ENCODE measurements around the gene CD53. TPM values are rescaled to one million over a fixed set of nuclear protein-coding genes. Genes with fewer than 3 reads are reported as not detected.

Gene CD53
- total and polyA plus RNA-seq, 7 experiments from 2014 or later: 237 to 1,023 (median 400) TPM

DNA sequence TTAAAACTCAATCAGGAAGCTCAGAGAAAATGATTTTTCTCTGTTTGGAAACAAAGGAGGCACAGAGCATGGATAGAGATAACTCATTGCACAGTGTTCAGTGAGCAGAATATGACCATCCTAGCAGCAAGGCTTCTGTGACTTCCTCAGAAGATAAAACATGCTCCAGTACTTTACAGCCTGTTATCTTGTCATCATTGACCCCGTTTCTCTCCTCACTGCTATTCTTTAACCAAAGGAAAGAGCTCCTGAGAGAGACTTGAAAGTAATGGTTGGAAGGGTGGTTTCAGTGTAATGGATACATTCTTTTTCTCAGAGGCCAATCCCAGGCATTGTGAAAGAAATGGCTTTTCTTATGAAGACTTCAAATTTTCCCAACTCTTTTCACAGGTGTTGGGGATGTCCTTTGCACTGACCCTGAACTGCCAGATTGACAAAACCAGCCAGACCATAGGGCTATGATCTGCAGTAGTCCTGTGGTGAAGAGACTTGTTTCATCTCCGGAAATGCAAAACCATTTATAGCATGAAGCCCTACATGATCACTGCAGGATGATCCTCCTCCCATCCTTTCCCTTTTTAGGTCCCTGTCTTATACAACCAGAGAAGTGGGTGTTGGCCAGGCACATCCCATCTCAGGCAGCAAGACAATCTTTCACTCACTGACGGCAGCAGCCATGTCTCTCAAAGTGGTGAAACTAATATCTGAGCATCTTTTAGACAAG, 25.9 kb downstream of the CD53 start:
- Mint-ChIP-seq H3K4me3 (peak overlapping the region in 3 of 10 donors; percentile 11 to 24 (median 21)), H3K27me3 (no peaks in the 10 kb centered on the region), H3K27ac (peak overlapping the region; percentile 75 to 98 (median 91)), H3K9me3 (peaks cover 0 to 7% (median 1%) of the 10 kb centered on the region in 11 donors), H3K4me1 (peaks cover 36 to 75% (median 62%) of the 10 kb centered on the region in 7 donors), H3K36me3 (peaks cover 24 to 91% (median 72%) of the 10 kb centered on the region in 5 donors)
- intact Hi-C loops (cut with micrococcal nuclease): loop anchor here in 1 of 2 donors (5.0 kb wide), 1 partner anchor 63 kb away; the partner anchor contains the start of gene LRIF1
- Histone ChIP-seq H3K4me1 (ENCODE audit: control insufficient read depth in 2 of 2, insufficient read depth in 2 of 2, low read length in 2 of 2) (peaks cover 34 to 48% of the 10 kb centered on the region in 2 donors), H3K4me3 (ENCODE audit: low read length) (no peak overlapping the region), H3K27me3 (ENCODE audit: control insufficient read depth in 2 of 2, insufficient read depth in 2 of 2, low read length in 2 of 2) (no peaks in the 10 kb centered on the region), H3K27ac (ENCODE audit: low read depth, low read length) (peak overlapping the region; percentile 29), H3K9me3 (ENCODE audit: control insufficient read depth in 2 of 3, low read length in 3 of 3) (no peaks in the 10 kb centered on the region), H3K36me3 (ENCODE audit: control insufficient read depth in 2 of 3, insufficient read depth in 3 of 3, low read length in 3 of 3) (peaks cover 30 to 58% (median 45%) of the 10 kb centered on the region in 3 experiments)
- ATAC-seq (no peak), DNase-seq (no peak)
- POLR2A ChIA-PET: interaction anchor here (1.8 to 2.1 kb wide), 2 partner anchors 23 to 26 kb away, joined by 6 read pairs; partner anchors contain the start of gene CD53
- CTCF ChIA-PET: no interaction called here

DNA sequence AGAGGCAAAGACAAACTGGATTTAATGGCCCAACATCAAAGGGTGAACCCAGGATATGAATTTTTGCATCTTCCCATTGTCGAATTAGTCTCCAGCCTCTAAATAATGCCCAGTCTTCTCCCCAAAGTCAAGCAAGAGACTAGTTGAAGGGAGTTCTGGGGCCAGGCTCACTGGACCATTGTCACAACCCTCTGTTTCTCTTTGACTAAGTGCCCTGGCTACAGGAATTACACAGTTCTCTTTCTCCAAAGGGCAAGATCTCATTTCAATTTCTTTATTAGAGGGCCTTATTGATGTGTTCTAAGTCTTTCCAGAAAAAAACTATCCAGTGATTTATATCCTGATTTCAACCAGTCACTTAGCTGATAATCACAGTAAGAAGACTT, 26.5 kb downstream of the CD53 start:
- Mint-ChIP-seq H3K9me3 (peaks cover 0 to 13% (median 5%) of the 10 kb centered on the region in 11 donors), H3K27me3 (no peaks in the 10 kb centered on the region), H3K4me3 (peak overlapping the region in 1 of 10 donors; percentile 2), H3K27ac (peak overlapping the region; percentile 43 to 98 (median 91)), H3K36me3 (peaks cover 20 to 91% (median 72%) of the 10 kb centered on the region in 5 donors), H3K4me1 (peaks cover 33 to 75% (median 62%) of the 10 kb centered on the region in 7 donors)
- Histone ChIP-seq H3K4me1 (ENCODE audit: control insufficient read depth in 2 of 2, insufficient read depth in 2 of 2, low read length in 2 of 2) (peaks cover 29 to 43% of the 10 kb centered on the region in 2 donors), H3K36me3 (ENCODE audit: control insufficient read depth in 2 of 3, insufficient read depth in 3 of 3, low read length in 3 of 3) (peaks cover 25 to 52% (median 39%) of the 10 kb centered on the region in 3 experiments), H3K9me3 (ENCODE audit: control insufficient read depth in 2 of 3, low read length in 3 of 3) (no peaks in the 10 kb centered on the region), H3K4me3 (ENCODE audit: low read length) (no peak overlapping the region), H3K27me3 (ENCODE audit: control insufficient read depth in 2 of 2, insufficient read depth in 2 of 2, low read length in 2 of 2) (no peaks in the 10 kb centered on the region), H3K27ac (ENCODE audit: low read depth, low read length) (peak overlapping the region; percentile 29)
- ATAC-seq (no peak), DNase-seq (no peak)
- intact Hi-C loops (cut with micrococcal nuclease): loop anchor here in 1 of 2 donors (5.0 kb wide), 1 partner anchor 63 kb away; the partner anchor contains the start of gene LRIF1
- CTCF ChIA-PET: no interaction called here
- POLR2A ChIA-PET: interaction anchor here (0.6 kb wide), 1 partner anchor 22 kb away, joined by 3 read pairs; no protein-coding TSS in a partner anchor

DNA sequence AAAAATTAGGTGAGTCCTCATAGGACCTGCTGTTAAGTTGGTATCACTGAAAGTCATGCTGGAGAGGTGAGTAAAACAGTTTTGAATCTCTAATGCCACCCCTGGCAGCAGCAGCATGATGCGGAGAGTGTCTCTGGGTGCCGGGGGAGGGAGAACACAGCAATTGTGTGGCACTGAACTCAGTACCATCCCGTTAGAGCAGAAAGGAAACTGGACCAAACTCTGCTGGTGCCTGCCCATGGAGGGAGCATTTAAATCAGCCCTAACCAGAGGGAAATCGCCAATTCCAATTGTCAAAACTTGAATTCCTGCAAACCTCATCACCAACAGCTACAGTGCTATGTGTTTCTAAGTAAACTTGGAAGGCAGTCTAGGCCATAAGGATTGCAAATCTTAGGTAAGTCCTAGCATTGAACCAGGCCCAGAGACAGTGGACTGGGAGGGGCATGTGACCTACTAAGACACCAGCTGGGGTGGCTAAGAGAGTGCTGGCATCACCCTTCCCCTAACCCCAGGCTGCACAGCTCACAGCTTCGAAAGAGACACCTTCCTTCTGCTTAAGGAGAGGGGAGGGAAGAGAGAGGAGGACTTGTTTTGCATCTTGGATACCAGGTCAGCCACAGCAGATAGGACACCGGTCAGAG, 30.0 kb downstream of the CD53 start:
- ATAC-seq (peak; percentile 21), DNase-seq (no peak)
- Histone ChIP-seq H3K27me3 (ENCODE audit: control insufficient read depth in 2 of 2, insufficient read depth in 2 of 2, low read length in 2 of 2) (no peaks in the 10 kb centered on the region), H3K36me3 (ENCODE audit: control insufficient read depth in 2 of 3, insufficient read depth in 3 of 3, low read length in 3 of 3) (peaks cover 9 to 23% (median 11%) of the 10 kb centered on the region in 3 experiments), H3K4me1 (ENCODE audit: control insufficient read depth in 2 of 2, insufficient read depth in 2 of 2, low read length in 2 of 2) (peaks cover 0 to 11% of the 10 kb centered on the region in 2 donors), H3K27ac (ENCODE audit: low read depth, low read length) (peak overlapping the region; percentile 4), H3K4me3 (ENCODE audit: low read length) (no peak overlapping the region), H3K9me3 (ENCODE audit: control insufficient read depth in 2 of 3, low read length in 3 of 3) (peaks cover 0 to 6% (median 2%) of the 10 kb centered on the region in 3 experiments)
- ChIA-PET POLR2A (interaction anchor here (0.8 to 3.0 kb wide), 2 partner anchors 29 to 75 kb away, joined by 3 to 15 read pairs; partner anchors contain the start of gene CD53), CTCF (no interaction called here)
- Mint-ChIP-seq H3K36me3 (peaks cover 5 to 71% (median 57%) of the 10 kb centered on the region in 5 donors), H3K9me3 (peaks cover 2 to 44% (median 22%) of the 10 kb centered on the region in 11 donors), H3K4me1 (peaks cover 8 to 56% (median 36%) of the 10 kb centered on the region in 7 donors), H3K27ac (peak overlapping the region; percentile 24 to 77 (median 69)), H3K4me3 (no peak overlapping the region), H3K27me3 (no peaks in the 10 kb centered on the region)
- intact Hi-C loops (cut with micrococcal nuclease): no loop called here

DNA sequence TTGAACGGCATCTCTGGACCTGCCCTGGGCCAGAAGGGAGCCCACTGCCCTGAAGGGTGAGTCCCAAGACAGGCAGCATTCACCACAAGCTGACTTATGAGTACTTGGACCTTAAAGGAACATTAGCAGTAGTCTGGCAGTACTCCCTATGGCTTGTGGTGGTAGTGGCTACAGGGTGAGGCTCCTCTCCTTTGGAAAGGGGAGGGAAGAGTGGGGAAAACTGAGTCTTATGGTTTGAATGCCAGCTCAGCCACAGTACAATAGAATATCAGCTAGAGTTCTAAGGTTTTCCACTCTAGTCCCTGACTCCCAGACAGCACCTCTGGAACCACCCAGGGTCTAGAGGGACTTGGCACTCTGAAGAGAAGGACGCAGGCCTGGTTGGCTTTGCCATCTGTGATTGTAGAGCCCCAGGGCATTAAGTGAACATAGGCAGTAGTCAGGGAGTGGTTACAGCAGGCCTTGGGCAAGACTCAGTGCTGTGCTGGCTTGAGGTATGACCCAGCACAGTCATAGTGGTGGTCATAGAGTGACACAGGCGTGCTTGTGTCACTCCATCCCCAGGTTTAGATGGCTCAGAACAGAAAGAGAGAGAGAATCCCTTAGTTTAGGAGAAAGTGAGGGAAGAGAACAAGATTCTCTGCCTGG, 31.0 kb downstream of the CD53 start:
- Histone ChIP-seq H3K4me3 (ENCODE audit: low read length) (no peak overlapping the region), H3K27me3 (ENCODE audit: control insufficient read depth in 2 of 2, insufficient read depth in 2 of 2, low read length in 2 of 2) (no peaks in the 10 kb centered on the region), H3K27ac (ENCODE audit: low read depth, low read length) (peak overlapping the region; percentile 4), H3K4me1 (ENCODE audit: control insufficient read depth in 2 of 2, insufficient read depth in 2 of 2, low read length in 2 of 2) (peaks cover 0 to 2% of the 10 kb centered on the region in 2 donors), H3K36me3 (ENCODE audit: control insufficient read depth in 2 of 3, insufficient read depth in 3 of 3, low read length in 3 of 3) (peaks cover 5 to 14% (median 8%) of the 10 kb centered on the region in 3 experiments), H3K9me3 (ENCODE audit: control insufficient read depth in 2 of 3, low read length in 3 of 3) (peaks cover 0 to 9% (median 6%) of the 10 kb centered on the region in 3 experiments)
- H3K4me1 Mint-ChIP-seq: peaks cover 9 to 46% (median 33%) of the 10 kb centered on the region in 7 donors
- ChIA-PET CTCF (no interaction called here), POLR2A (interaction anchor here (0.6 to 3.0 kb wide), 5 partner anchors 9 to 259 kb away, joined by 3 to 15 read pairs (median 3); partner anchors contain the start of gene CD53)
- H3K27ac Mint-ChIP-seq: peak overlapping the region in 8 of 9 donors; percentile 42 to 80 (median 68)
- no peak for DNase-seq
- intact Hi-C loops (cut with micrococcal nuclease): no loop called here
- ATAC-seq: peak; percentile 48
- H3K9me3 Mint-ChIP-seq: peaks cover 2 to 54% (median 29%) of the 10 kb centered on the region in 11 donors
- H3K27me3 Mint-ChIP-seq: no peaks in the 10 kb centered on the region
- peaks cover 5 to 61% (median 60%) of the 10 kb centered on the region in 5 donors for H3K36me3 Mint-ChIP-seq
- no peak overlapping the region for H3K4me3 Mint-ChIP-seq

DNA sequence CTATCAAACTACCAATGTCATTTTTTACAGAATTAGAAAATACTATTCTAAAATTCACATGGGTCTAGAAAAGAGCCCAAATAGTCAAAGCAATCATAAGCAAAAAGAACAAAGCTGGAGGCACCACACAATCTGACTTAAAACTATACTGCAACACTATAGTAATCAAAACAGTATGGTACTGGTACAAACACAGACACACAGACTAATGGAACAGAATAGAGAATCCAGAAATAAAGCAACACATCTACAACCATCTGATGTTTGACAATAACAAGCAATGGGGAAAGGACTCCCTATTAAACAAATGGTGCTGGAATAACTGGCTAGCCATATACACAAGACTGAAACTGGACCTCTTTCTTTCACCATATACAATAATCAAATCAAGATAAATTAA, 39.8 kb downstream of the CD53 start:
- CTCF ChIA-PET: no interaction called here
- peaks cover 3 to 56% (median 35%) of the 10 kb centered on the region in 11 donors for H3K9me3 Mint-ChIP-seq

DNA sequence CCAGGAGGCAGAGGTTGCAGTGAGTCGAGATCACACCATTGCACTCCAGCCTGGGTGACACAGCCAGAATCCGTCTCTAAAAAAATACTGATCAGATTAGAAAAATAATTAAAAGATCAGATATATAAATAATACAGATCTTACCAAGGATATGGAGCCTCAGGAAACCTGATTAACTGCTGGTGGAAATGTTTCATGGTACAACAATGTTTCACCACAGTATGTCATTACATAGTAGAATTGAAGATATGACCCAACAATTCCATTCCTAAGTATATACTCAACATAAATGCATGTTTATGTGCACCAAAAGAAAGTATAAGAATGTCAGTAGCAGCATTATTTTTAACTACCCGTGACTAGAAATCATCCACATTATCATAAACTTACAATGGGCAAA, 41.7 kb downstream of the CD53 start:
- Mint-ChIP-seq H3K27me3 (peaks cover 0 to 9% (median 6%) of the 10 kb centered on the region in 5 donors), H3K27ac (no peak overlapping the region), H3K4me3 (no peak overlapping the region), H3K9me3 (peaks cover 3 to 39% (median 21%) of the 10 kb centered on the region in 11 donors), H3K36me3 (peaks cover 0 to 31% (median 0%) of the 10 kb centered on the region in 5 donors), H3K4me1 (peaks cover 8 to 16% (median 13%) of the 10 kb centered on the region in 7 donors)
- no peak overlapping the region for H3K4me3 ChIP-seq (ENCODE audit: low read length)
- ChIA-PET POLR2A (no interaction called here), CTCF (interaction anchor here (0.8 kb wide), 1 partner anchor 339 kb away, joined by 3 read pairs; no protein-coding TSS in a partner anchor)
- DNase-seq: no peak
- H3K36me3 ChIP-seq (ENCODE audit: control insufficient read depth in 2 of 3, insufficient read depth in 3 of 3, low read length in 3 of 3): no peaks in the 10 kb centered on the region
- H3K4me1 ChIP-seq (ENCODE audit: control insufficient read depth in 2 of 2, insufficient read depth in 2 of 2, low read length in 2 of 2): peaks cover 0 to 4% of the 10 kb centered on the region in 2 donors
- H3K27ac ChIP-seq (ENCODE audit: low read depth, low read length): no peak overlapping the region
- H3K27me3 ChIP-seq (ENCODE audit: control insufficient read depth in 2 of 2, insufficient read depth in 2 of 2, low read length in 2 of 2): no peaks in the 10 kb centered on the region
- peaks cover 0 to 6% (median 0%) of the 10 kb centered on the region in 3 experiments for H3K9me3 ChIP-seq (ENCODE audit: control insufficient read depth in 2 of 3, low read length in 3 of 3)
- ATAC-seq: no peak
- intact Hi-C loops (cut with micrococcal nuclease): loop anchor here in 1 of 2 donors (5.0 kb wide), 2 partner anchors 42 to 48 kb away; partner anchors contain the start of genes CD53 and LRIF1

More for the DNA sequence above, 39.8 kb downstream of the CD53 start:
- Histone ChIP-seq H3K36me3 (ENCODE audit: control insufficient read depth in 2 of 3, insufficient read depth in 3 of 3, low read length in 3 of 3) (no peaks in the 10 kb centered on the region), H3K4me1 (ENCODE audit: control insufficient read depth in 2 of 2, insufficient read depth in 2 of 2, low read length in 2 of 2) (peaks cover 0 to 4% of the 10 kb centered on the region in 2 donors), H3K4me3 (ENCODE audit: low read length) (no peak overlapping the region), H3K27me3 (ENCODE audit: control insufficient read depth in 2 of 2, insufficient read depth in 2 of 2, low read length in 2 of 2) (no peaks in the 10 kb centered on the region), H3K9me3 (ENCODE audit: control insufficient read depth in 2 of 3, low read length in 3 of 3) (peaks cover 0 to 15% (median 0%) of the 10 kb centered on the region in 3 experiments), H3K27ac (ENCODE audit: low read depth, low read length) (no peak overlapping the region)
- Mint-ChIP-seq H3K4me1 (peaks cover 11 to 18% (median 14%) of the 10 kb centered on the region in 7 donors), H3K4me3 (no peak overlapping the region), H3K27me3 (peaks cover 0 to 9% (median 6%) of the 10 kb centered on the region in 5 donors), H3K27ac (peak overlapping the region in 1 of 9 donors; percentile 8), H3K36me3 (peaks cover 0 to 41% (median 5%) of the 10 kb centered on the region in 5 donors)
- no peak for ATAC-seq
- no peak for DNase-seq
- intact Hi-C loops (cut with micrococcal nuclease): no loop called here
- POLR2A ChIA-PET: no interaction called here
